Measurements from ENCODE around the gene SLC36A2.
"Not testable (repeated sequence)": the region's sequence is repeated elsewhere in the genome, so short reads cannot be mapped to it uniquely, and the experiment has no call there.

SLC36A2 gene
- total RNA-seq, result 0 reads per million in 3 experiments

DNA sequence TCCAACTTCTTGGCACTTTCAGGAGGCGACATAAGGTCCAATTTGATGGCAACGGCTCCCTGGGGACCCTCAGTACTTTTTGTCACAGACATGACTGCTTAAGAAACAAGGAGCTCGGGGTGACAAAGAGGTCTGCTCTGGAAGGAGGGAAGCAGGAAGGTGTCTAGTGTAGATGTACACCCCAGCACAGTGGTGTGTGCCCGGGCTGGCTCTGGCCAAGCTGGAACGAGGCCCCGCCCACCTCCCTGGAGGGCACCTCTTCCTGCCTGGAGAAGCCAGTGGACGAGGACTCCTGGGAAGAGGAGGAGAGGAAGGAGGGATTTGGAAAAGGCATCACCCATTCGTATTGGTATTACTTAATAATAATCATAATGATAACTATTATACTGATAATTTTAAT, at the start of gene SLC36A2:
Gene SLC36A2 (minus strand): TSS at position 191 of the 400 bp plus-strand sequence. CDS start 99 bp downstream, at position 92.
- DNase-seq, result no peak

DNA sequence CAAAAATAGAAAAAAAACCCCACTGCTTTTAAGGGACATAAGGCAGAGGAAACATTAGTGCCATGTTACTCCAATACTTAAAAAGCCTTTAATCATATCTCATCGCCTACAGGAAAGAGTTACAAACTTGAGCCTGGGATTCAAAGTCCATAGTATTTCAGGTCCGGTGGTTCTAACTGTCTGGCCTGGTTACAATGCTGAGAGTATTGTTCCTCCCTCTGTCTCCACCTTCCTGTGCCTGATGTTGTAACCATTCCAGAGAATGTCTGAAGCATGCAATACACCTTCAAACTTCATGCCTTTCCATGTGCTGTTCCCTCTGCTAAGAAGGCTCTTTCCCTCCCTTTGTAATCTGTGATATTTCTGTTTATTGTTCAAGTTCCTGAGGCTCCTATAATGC, 41.6 kb upstream of the SLC36A2 start:
- no peak for DNase-seq

DNA sequence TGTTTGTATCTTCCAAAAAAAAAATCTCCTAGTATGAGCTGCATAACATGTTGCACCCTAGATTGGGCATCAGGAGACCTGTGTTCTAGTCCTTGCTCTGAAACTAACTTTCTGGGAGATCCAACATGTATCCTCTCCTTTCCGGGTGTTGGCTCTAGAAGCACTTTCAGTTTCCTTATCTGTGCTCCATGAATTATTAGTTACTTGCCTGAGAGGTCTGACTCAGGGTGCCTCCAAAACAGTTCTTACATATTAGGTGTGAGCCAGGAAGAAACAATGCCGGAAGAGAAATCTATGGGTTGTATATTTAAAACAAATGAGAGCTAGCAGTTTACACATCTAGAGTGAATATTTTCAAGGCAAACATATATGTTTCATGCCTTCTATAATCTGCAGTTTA, 36.7 kb upstream of the SLC36A2 start:
- no peak for DNase-seq

GRCh38 chr5:151383011-151383410, 35.7 kb upstream of the SLC36A2 start:
- DNase-seq, result no peak

DNA sequence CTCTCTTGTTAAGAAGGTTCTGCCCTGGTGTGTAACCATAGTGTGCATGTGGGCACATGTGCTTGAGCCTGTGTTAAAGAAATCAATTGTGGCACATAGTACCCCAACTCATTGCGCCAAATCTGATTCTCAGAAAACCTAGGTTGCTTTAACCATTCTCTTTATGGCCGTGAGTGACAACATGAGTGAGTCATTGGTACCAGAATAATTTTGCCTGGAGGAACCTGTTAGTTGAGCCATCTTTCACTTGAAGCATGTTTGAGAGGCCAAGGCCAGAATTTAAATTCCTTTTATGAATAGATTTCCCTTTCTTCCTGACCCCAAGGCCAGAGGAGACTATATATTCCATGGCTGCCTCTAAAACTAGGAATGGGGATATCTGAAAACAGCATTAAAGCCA, 35.2 kb upstream of the SLC36A2 start:
- no peak for DNase-seq

DNA sequence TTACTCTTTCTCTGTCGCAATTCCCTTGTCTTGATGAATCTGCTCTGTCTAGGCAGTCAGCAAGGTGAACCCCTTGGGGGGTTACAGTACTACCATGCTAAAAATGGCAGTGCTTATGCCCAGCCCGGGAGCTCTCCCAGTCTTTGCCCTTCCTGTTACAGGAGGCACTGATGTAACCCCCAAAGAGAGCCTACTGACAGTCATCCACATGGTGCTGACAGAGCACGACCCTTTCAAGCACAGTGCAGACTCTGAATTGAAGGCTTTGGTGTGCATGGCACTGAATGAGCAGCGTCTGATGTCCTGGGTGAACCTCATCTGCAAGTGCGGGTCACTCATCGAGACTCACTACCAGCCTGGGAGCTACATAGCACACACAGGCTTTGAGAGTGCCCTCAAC, 34.5 kb upstream of the SLC36A2 start:
- DNase-seq, result no peak

DNA sequence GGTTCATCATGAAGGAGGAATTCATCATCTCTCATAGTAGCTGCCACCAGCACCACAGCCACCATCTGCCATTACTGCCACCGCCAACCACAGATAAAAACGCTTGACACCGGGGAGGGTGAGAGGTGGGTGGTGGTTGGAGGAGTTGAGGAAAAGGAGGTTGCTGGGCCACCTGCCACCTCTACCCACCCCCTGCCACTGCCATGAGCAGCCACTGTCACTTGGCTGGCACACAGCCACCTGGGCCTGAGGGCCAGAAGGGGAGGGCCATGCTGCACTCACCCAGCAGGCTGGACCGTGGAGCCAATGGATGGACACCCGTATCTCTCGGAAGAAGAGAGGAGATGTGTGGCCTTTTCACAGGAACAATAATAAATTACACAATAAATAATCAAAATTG, 31.3 kb upstream of the SLC36A2 start:
- DNase-seq, result no peak

DNA sequence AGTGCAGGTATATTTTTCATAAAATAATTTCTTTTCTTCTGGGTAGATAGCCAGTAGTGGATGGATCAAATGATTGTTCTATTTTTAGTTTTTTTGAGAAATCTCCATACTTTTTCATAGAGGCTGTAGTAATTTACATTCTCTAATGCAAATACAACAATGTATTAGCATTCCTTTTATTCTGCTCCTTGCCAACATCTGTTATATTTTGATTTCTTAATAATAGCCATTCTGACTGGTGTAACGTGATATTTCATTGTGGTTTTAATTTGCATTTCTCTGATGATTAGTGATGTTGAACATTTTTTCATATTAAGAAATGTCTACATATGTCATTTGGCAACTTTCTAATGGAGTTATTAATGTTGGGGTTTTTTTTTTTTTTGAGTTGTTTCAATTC, 27.2 kb upstream of the SLC36A2 start:
- DNase-seq, result no peak

DNA sequence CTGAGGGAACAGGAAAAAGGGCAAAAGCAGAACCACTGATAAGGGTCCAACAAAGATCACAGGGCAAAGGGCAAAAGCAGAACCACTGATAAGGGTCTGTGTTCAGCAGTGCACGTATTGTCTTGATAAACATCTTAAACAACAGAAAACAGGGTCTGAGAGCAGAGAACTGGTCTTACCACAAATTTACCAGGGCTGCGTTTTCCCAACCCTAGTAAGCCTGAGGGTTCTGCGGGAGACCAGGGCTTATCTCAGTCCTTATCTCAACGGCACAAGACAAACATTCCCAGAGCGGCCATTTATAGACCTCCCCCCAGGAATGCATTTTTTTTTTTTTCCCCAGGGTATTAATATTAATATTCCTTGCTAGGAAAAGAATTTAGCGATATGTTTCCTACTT, 19.7 kb upstream of the SLC36A2 start:
- not testable (repeated sequence) for DNase-seq

- DNase-seq, result no peak
Observed at GRCh38 chr5:151363673-151364072, 16.3 kb upstream of the SLC36A2 start.

DNA sequence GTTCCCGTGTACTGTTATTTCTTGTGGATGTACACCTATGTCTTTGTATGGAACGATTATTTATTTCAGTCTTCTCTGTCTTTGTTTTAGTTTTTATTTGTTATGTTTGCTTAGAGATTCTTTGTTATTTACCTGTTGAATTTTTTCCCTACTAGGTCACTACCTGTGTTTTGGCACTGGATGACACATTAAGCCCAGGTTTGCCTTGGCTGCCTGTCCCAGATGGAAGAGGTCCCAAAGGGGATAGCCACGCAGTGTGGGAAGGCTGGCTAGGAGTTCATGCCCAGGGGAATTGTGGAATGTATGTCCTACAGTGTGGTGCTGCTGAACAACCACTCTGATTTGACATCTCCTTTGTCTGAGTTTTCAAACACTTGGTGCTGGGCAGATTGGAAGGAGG, 15.6 kb upstream of the SLC36A2 start:
- no peak for DNase-seq

DNA sequence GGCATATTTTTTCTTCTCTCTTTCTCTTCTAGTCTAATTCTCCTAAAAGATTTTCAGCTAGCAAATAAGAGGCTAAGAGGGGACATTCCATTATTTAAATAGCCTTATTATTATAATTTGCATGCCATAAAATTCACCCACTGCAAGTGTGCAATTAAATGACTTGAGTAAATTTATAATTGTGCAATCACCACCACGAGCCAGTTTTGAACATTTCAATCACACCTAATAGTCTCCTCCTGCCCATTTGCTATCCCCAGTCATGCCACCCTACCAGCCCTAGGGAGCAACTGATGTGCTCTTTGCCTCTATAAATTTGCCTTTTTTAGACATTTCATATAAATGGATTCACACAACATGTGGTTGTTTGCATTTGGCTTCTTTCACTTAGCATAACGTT, 12.0 kb upstream of the SLC36A2 start:
- DNase-seq, result no peak

- DNase-seq, result no peak
Observed at GRCh38 chr5:151357792-151358191, 10.4 kb upstream of the SLC36A2 start.

DNA sequence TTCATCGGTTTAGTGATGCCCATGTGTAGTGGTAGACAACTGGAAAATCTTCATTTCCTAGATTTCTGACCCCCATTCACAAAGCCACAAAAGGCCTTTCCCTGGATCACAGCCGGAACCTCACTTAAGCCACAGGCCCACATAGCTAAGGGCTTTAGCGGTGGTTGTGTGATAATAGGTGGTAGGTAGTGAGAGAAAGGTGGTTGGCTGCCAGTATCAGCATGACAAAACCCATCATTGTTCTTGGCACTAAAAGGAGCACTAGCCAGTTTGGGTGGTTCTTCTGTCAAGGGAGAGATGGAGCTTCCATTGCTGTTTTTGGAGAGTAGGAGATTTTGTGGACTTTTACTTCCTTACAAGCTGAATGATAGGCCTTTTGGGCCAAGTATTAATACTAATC, 9.7 kb upstream of the SLC36A2 start:
- no peak for DNase-seq

DNA sequence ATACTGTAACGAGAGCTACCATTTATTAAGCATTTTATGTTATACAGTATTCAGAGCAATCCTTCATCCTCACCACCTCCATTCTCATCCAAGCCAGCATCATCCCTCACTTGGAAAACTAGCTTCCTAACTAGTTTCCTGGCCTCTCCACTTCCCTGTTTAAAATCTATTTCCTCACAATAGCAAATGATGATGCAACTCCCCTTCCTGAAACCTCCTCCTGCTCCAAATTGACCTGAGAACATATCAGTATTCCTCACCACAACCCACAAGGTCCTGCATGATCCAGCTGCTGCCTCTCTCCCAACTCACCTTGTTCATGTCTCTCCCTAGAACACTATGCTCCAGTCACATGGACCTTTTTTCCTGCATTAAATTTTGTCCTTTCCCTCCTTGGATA, 4.3 kb upstream of the SLC36A2 start:
- DNase-seq, result no peak

- DNase-seq, result no peak
Observed at GRCh38 chr5:151348789-151349188, 1.4 kb upstream of the SLC36A2 start.

DNA sequence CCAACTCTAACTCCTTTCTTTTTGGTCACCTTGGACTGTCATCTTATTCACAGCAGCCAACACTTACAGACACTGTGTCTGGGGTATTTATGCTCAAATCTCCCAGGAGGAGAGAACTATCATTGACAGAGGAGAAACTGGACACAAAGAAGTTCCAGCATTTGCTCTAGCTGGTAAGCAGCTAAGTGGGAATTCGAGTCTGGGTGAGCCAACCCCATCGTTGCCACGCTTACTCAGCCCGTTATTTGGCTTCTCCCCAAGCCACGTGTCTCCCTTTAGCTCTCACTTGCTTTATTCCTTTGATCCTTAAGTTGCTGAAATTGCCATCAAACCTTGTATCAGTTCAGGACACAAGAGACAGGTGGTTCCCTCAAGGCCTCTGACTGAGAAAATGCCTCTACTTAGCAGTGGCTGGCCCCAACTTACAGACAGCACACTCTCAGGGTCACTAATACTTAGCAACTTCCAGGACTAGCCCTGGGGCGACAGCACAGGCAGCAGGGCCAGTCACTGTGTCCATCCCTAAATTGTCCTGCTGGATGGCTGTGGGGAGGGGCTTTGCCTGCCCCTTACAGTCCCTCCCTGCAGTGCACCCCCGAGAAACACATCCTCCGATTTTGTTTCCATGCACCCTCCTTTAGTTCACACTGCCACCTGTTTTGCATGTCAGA, 1.4 kb downstream of the SLC36A2 start:
- no peak for DNase-seq

- DNase-seq, result no peak
Observed at GRCh38 chr5:151345187-151345807, 2.1 kb downstream of the SLC36A2 start.

- no peak for DNase-seq
Observed at GRCh38 chr5:151344088-151344487, 3.3 kb downstream of the SLC36A2 start.

GRCh38 chr5:151340004-151340403, 7.4 kb downstream of the SLC36A2 start:
- no peak for DNase-seq

DNA sequence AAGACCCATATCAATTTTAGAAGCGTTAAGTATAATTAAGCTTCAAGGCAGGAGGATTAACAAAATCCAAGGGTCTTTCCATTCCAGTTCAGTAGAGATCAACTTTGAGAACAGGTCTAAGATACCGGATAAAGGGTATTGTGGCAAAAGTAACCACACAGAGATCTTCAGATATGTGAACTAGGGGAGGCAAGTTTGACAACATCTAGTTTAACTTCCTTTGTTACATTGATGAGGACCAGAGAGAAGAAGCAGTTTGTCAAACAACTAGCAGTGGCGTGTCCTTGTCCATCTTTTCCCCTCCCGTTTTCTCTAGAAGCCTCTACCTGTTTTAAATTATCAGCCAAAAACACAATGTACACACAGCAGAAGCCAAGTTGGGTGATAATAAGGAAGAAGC, 8.6 kb downstream of the SLC36A2 start:
- DNase-seq, result no peak

DNA sequence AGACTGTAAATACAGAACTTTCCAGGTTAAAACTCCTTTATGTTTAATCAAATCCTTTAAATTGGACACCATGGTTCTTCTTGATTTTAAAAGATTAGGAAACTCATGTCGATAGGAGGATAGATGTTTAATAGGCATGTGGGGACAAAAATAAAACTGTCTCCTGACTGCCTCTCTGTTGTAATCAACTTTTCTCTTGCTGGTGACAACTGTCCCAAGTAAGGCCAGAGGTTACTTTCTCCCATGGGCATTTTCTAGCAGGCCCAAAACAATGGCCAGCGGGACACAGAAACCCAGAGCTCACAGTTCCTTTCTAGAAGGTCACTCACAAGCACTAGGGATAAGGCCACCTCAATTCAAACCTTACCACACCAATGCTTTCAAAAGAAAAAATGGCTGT, 14.5 kb downstream of the SLC36A2 start:
- DNase-seq, result no peak

GRCh38 chr5:151328734-151329133, 18.6 kb downstream of the SLC36A2 start:
- no peak for DNase-seq

DNA sequence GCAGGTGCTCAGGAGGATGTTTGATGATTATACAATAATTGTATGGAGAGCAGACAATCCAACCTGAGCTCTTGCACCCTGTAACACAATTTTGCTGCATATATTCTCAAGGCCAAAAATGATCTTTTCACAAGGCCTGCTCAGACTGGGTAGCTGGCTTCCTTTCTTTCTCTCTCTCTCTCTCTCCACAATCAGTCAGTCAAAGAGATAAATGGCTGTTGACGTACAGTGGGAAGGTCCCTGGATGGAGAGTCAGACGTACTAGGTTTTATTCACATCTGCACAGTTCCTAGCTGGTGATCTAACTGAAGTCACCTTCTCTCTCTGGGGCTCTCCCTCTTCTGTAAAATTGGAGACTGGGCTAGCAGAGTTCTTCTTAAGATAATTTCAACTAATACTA, 19.8 kb downstream of the SLC36A2 start:
- DNase-seq, result no peak

- no peak for DNase-seq
Observed at GRCh38 chr5:151326266-151326665, 21.1 kb downstream of the SLC36A2 start.

All from central memory CD4-positive, alpha-beta T cell (primary cell).